Measurements from ENCODE around the gene ZCCHC24.
A peak's percentile ranks its signal among the peaks of the same experiment; 100 is the strongest.
"Not testable (repeated sequence)": the region's sequence is repeated elsewhere in the genome, so short reads cannot be mapped to it uniquely, and the experiment has no call there.

Gene ZCCHC24

GRCh38 chr10:79471776-79472175, 26.4 kb upstream of the ZCCHC24 start:
- DNase-seq: no peak

GRCh38 chr10:79470096-79470495, 24.7 kb upstream of the ZCCHC24 start:
- DNase-seq: no peak

- no peak for DNase-seq
Observed at GRCh38 chr10:79468841-79469585, 23.6 kb upstream of the ZCCHC24 start.

GRCh38 chr10:79468015-79468560, 22.7 kb upstream of the ZCCHC24 start:
- no peak for DNase-seq

- no peak for DNase-seq
Observed at GRCh38 chr10:79465341-79465740, 19.9 kb upstream of the ZCCHC24 start.

GRCh38 chr10:79463578-79464496, 18.4 kb upstream of the ZCCHC24 start:
- no peak for DNase-seq

- DNase-seq: no peak
Observed at GRCh38 chr10:79460687-79461086, 15.3 kb upstream of the ZCCHC24 start.

- DNase-seq: no peak
Observed at GRCh38 chr10:79459243-79459642, 13.8 kb upstream of the ZCCHC24 start.

- no peak for DNase-seq
Observed at GRCh38 chr10:79458483-79458882, 13.1 kb upstream of the ZCCHC24 start.

- no peak for DNase-seq
Observed at GRCh38 chr10:79457256-79457785, 11.9 kb upstream of the ZCCHC24 start.

GRCh38 chr10:79454259-79454658, 8.8 kb upstream of the ZCCHC24 start:
- DNase-seq: peak; percentile 91

- DNase-seq: no peak
Observed at GRCh38 chr10:79453392-79453791, 8.0 kb upstream of the ZCCHC24 start.

- no peak for DNase-seq
Observed at GRCh38 chr10:79452174-79452611, 6.8 kb upstream of the ZCCHC24 start.

GRCh38 chr10:79451046-79451699, 5.7 kb upstream of the ZCCHC24 start:
- no peak for DNase-seq

- no peak for DNase-seq
Observed at GRCh38 chr10:79449181-79450146, 4.0 kb upstream of the ZCCHC24 start.

GRCh38 chr10:79448732-79449049, 3.3 kb upstream of the ZCCHC24 start:
- DNase-seq: no peak

GRCh38 chr10:79447911-79448731, 2.7 kb upstream of the ZCCHC24 start:
- no peak for DNase-seq

GRCh38 chr10:79447249-79447648, 1.8 kb upstream of the ZCCHC24 start:
- DNase-seq: not testable (repeated sequence)

- no peak for DNase-seq
Observed at GRCh38 chr10:79446758-79447084, 1.3 kb upstream of the ZCCHC24 start.

GRCh38 chr10:79445977-79446757, 743 bp upstream of the ZCCHC24 start:
- peak; percentile 55 for DNase-seq

All from EL (cell line).